HL-60 (cell line): ENCODE results near the gene LYRM2.

Experiments used
- GABPA ChIP-seq: IDR thresholded peaks from 2 replicates; pipeline ENCODE4 v1.6.1; 2012; ENCODE audit warnings: low read depth
- TF ChIP-seq, protein P1 (sequence below): IDR thresholded peaks from 2 replicates; pipeline ENCODE4 v1.6.1; 2012; ENCODE audit warnings: low read depth; ENCODE audit not compliant: insufficient replicate concordance

DNA sequence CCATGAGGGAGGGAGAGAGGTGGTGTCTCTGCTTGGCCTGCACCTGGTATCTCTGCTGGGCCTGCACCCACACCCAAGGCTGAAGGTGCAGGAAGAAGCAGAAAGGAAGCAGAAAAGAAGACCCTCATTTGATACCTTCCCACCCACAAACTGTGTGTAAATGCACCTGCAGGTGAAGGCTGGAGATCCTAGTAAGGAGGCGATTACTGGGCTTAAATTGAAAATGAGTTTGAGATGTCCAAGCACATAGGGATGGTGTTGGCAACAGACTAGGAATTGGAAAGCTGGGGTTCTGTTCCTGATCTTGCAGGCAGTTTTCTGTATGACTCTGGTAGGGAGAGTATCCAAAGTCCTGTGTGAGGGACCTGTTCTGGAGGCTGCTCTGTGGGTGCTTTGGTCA is 74.7 kb downstream of the LYRM2 start:
- no peak for TF ChIP-seq GABPA
- TF ChIP-seq, protein P1, sequence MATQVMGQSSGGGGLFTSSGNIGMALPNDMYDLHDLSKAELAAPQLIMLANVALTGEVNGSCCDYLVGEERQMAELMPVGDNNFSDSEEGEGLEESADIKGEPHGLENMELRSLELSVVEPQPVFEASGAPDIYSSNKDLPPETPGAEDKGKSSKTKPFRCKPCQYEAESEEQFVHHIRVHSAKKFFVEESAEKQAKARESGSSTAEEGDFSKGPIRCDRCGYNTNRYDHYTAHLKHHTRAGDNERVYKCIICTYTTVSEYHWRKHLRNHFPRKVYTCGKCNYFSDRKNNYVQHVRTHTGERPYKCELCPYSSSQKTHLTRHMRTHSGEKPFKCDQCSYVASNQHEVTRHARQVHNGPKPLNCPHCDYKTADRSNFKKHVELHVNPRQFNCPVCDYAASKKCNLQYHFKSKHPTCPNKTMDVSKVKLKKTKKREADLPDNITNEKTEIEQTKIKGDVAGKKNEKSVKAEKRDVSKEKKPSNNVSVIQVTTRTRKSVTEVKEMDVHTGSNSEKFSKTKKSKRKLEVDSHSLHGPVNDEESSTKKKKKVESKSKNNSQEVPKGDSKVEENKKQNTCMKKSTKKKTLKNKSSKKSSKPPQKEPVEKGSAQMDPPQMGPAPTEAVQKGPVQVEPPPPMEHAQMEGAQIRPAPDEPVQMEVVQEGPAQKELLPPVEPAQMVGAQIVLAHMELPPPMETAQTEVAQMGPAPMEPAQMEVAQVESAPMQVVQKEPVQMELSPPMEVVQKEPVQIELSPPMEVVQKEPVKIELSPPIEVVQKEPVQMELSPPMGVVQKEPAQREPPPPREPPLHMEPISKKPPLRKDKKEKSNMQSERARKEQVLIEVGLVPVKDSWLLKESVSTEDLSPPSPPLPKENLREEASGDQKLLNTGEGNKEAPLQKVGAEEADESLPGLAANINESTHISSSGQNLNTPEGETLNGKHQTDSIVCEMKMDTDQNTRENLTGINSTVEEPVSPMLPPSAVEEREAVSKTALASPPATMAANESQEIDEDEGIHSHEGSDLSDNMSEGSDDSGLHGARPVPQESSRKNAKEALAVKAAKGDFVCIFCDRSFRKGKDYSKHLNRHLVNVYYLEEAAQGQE: no peak
